ENCODE measurements around the gene SLC7A4. TPM values are rescaled to one million over a fixed set of nuclear protein-coding genes. Genes with fewer than 3 reads are reported as not detected.

The SLC7A4 gene
- total RNA-seq, 5 donors from 2014 or later (not counting 1 experiment from before 2014, with no cell fraction given) = 0.14 to 0.76 (median 0.41) TPM; not detected in 2

GRCh38 chr22:21032868-21033688 is 717 bp upstream of the SLC7A4 start:
- Histone ChIP-seq H3K4me3 (ENCODE audit: control insufficient read depth in 1 of 2, extremely low read depth in 1 of 2, low read length in 1 of 2) (no peak overlapping the region), H3K27me3 (replicated peaks in 1 of 2; ENCODE audit: control insufficient read depth in 2 of 2, extremely low read depth in 1 of 2, insufficient read depth in 2 of 2, low read length in 1 of 2) (peaks cover 0 to 60% of the 10 kb centered on the region in 2 experiments), H3K9me3 (no peaks in the 10 kb centered on the region), H3K27ac (ENCODE audit: low read length) (no peak overlapping the region), H3K4me1 (ENCODE audit: control insufficient read depth in 1 of 2, extremely low read depth in 1 of 2, insufficient read depth in 2 of 2, low read length in 2 of 2) (peaks cover 0 to 13% of the 10 kb centered on the region in 2 experiments), H3K36me3 (ENCODE audit: control insufficient read depth in 2 of 2, extremely low read depth in 1 of 2, insufficient read depth in 1 of 2, low read length in 1 of 2) (no peaks in the 10 kb centered on the region)
- no peak overlapping the region for H3K27ac Mint-ChIP-seq
- no peak for DNase-seq
- H3K27me3 Mint-ChIP-seq = peaks cover 22 to 45% of the 10 kb centered on the region in 2 donors
- WGBS (ENCODE audit: insufficient coverage) = 82% methylated on average over 6 of the region's 12 CpGs
- peak overlapping the region in 1 of 3 donors; percentile 54 for H3K4me3 Mint-ChIP-seq
- CTCF ChIA-PET = no interaction called here
- POLR2A ChIA-PET = no interaction called here
- peaks cover 1 to 5% (median 4%) of the 10 kb centered on the region in 3 donors for H3K4me1 Mint-ChIP-seq
- no peaks in the 10 kb centered on the region for H3K9me3 Mint-ChIP-seq
- no peak for ATAC-seq (replicated peaks in 1 of 4)
- H3K36me3 Mint-ChIP-seq = no peaks in the 10 kb centered on the region

- ATAC-seq (replicated peaks in 1 of 4) (no peak), DNase-seq (no peak)
- no peak overlapping the region for H3K27ac ChIP-seq (ENCODE audit: low read length)
- H3K4me1 Mint-ChIP-seq = peaks cover 1 to 5% (median 4%) of the 10 kb centered on the region in 3 donors
- peak overlapping the region in 1 of 2 donors; percentile 46 for H3K4me3 ChIP-seq (ENCODE audit: control insufficient read depth in 1 of 2, extremely low read depth in 1 of 2, low read length in 1 of 2)
- no peaks in the 10 kb centered on the region for H3K9me3 Mint-ChIP-seq
- 88% methylated on average over 16 of the region's 18 CpGs for WGBS (ENCODE audit: insufficient coverage)
- no peaks in the 10 kb centered on the region for H3K36me3 ChIP-seq (ENCODE audit: control insufficient read depth in 2 of 2, extremely low read depth in 1 of 2, insufficient read depth in 1 of 2, low read length in 1 of 2)
- CTCF ChIA-PET = no interaction called here
- peaks cover 0 to 72% of the 10 kb centered on the region in 2 experiments for H3K27me3 ChIP-seq (replicated peaks in 1 of 2; ENCODE audit: control insufficient read depth in 2 of 2, extremely low read depth in 1 of 2, insufficient read depth in 2 of 2, low read length in 1 of 2)
- peaks cover 22 to 45% of the 10 kb centered on the region in 2 donors for H3K27me3 Mint-ChIP-seq
- H3K36me3 Mint-ChIP-seq = no peaks in the 10 kb centered on the region
- H3K9me3 ChIP-seq = no peaks in the 10 kb centered on the region
- H3K27ac Mint-ChIP-seq = no peak overlapping the region
- peak overlapping the region in 1 of 3 donors; percentile 44 for H3K4me3 Mint-ChIP-seq
- H3K4me1 ChIP-seq (ENCODE audit: control insufficient read depth in 1 of 2, extremely low read depth in 1 of 2, insufficient read depth in 2 of 2, low read length in 2 of 2) = peaks cover 0 to 13% of the 10 kb centered on the region in 2 experiments
- POLR2A ChIA-PET = no interaction called here
Measured at GRCh38 chr22:21031545-21032036, 770 bp downstream of the SLC7A4 start.

GRCh38 chr22:21030621-21031544 is 1.5 kb downstream of the SLC7A4 start:
- Histone ChIP-seq H3K27ac (ENCODE audit: low read length) (no peak overlapping the region), H3K36me3 (ENCODE audit: control insufficient read depth in 2 of 2, extremely low read depth in 1 of 2, insufficient read depth in 1 of 2, low read length in 1 of 2) (no peaks in the 10 kb centered on the region), H3K4me1 (ENCODE audit: control insufficient read depth in 1 of 2, extremely low read depth in 1 of 2, insufficient read depth in 2 of 2, low read length in 2 of 2) (peaks cover 0 to 16% of the 10 kb centered on the region in 2 experiments), H3K27me3 (replicated peaks in 1 of 2; ENCODE audit: control insufficient read depth in 2 of 2, extremely low read depth in 1 of 2, insufficient read depth in 2 of 2, low read length in 1 of 2) (peaks cover 0 to 75% of the 10 kb centered on the region in 2 experiments), H3K4me3 (ENCODE audit: control insufficient read depth in 1 of 2, extremely low read depth in 1 of 2, low read length in 1 of 2) (no peak overlapping the region), H3K9me3 (no peaks in the 10 kb centered on the region)
- POLR2A ChIA-PET = no interaction called here
- peaks cover 5 to 7% (median 7%) of the 10 kb centered on the region in 3 donors for H3K4me1 Mint-ChIP-seq
- CTCF ChIA-PET = no interaction called here
- H3K36me3 Mint-ChIP-seq = no peaks in the 10 kb centered on the region
- no peak for ATAC-seq (replicated peaks in 1 of 4)
- no peaks in the 10 kb centered on the region for H3K9me3 Mint-ChIP-seq
- DNase-seq = no peak
- H3K27ac Mint-ChIP-seq = no peak overlapping the region
- H3K4me3 Mint-ChIP-seq = peak overlapping the region in 2 of 3 donors; percentile 28 to 44
- peaks cover 22 to 43% of the 10 kb centered on the region in 2 donors for H3K27me3 Mint-ChIP-seq
- 92% methylated on average over 37 of the region's 40 CpGs for WGBS (ENCODE audit: insufficient coverage)

- H3K4me1 ChIP-seq (ENCODE audit: control insufficient read depth in 1 of 2, extremely low read depth in 1 of 2, insufficient read depth in 2 of 2, low read length in 2 of 2) = peaks cover 0 to 24% of the 10 kb centered on the region in 2 experiments
- no peaks in the 10 kb centered on the region for H3K9me3 ChIP-seq
- Mint-ChIP-seq H3K4me1 (peaks cover 14 to 16% (median 15%) of the 10 kb centered on the region in 3 donors), H3K27me3 (peaks cover 22 to 43% of the 10 kb centered on the region in 2 donors), H3K9me3 (no peaks in the 10 kb centered on the region), H3K4me3 (no peak overlapping the region), H3K27ac (peak overlapping the region in 1 of 2 donors; percentile 41), H3K36me3 (no peaks in the 10 kb centered on the region)
- no peak for DNase-seq
- ChIA-PET POLR2A (no interaction called here), CTCF (no interaction called here)
- H3K36me3 ChIP-seq (ENCODE audit: control insufficient read depth in 2 of 2, extremely low read depth in 1 of 2, insufficient read depth in 1 of 2, low read length in 1 of 2) = no peaks in the 10 kb centered on the region
- 80% methylated on average over 15 of the region's 15 CpGs for WGBS (ENCODE audit: insufficient coverage)
- ATAC-seq (replicated peaks in 1 of 4) = no peak
- H3K27me3 ChIP-seq (replicated peaks in 1 of 2; ENCODE audit: control insufficient read depth in 2 of 2, extremely low read depth in 1 of 2, insufficient read depth in 2 of 2, low read length in 1 of 2) = peaks cover 0 to 77% of the 10 kb centered on the region in 2 experiments
- no peak overlapping the region for H3K27ac ChIP-seq (ENCODE audit: low read length)
- H3K4me3 ChIP-seq (ENCODE audit: control insufficient read depth in 1 of 2, extremely low read depth in 1 of 2, low read length in 1 of 2) = no peak overlapping the region
Measured at GRCh38 chr22:21030032-21030431, 2.3 kb downstream of the SLC7A4 start.

GRCh38 chr22:21029486-21030025 is 2.8 kb downstream of the SLC7A4 start:
- no peak for DNase-seq
- Mint-ChIP-seq H3K27me3 (peaks cover 22 to 42% of the 10 kb centered on the region in 2 donors), H3K9me3 (no peaks in the 10 kb centered on the region), H3K27ac (no peak overlapping the region), H3K36me3 (no peaks in the 10 kb centered on the region), H3K4me1 (peaks cover 15 to 17% (median 17%) of the 10 kb centered on the region in 3 donors), H3K4me3 (no peak overlapping the region)
- CTCF ChIA-PET = no interaction called here
- H3K27ac ChIP-seq (ENCODE audit: low read length) = no peak overlapping the region
- H3K4me1 ChIP-seq (ENCODE audit: control insufficient read depth in 1 of 2, extremely low read depth in 1 of 2, insufficient read depth in 2 of 2, low read length in 2 of 2) = peaks cover 0 to 26% of the 10 kb centered on the region in 2 experiments
- peaks cover 0 to 77% of the 10 kb centered on the region in 2 experiments for H3K27me3 ChIP-seq (replicated peaks in 1 of 2; ENCODE audit: control insufficient read depth in 2 of 2, extremely low read depth in 1 of 2, insufficient read depth in 2 of 2, low read length in 1 of 2)
- no peak for ATAC-seq (replicated peaks in 1 of 4)
- H3K36me3 ChIP-seq (ENCODE audit: control insufficient read depth in 2 of 2, extremely low read depth in 1 of 2, insufficient read depth in 1 of 2, low read length in 1 of 2) = no peaks in the 10 kb centered on the region
- WGBS (ENCODE audit: insufficient coverage) = 74% methylated on average over 12 of the region's 12 CpGs
- no peak overlapping the region for H3K4me3 ChIP-seq (ENCODE audit: control insufficient read depth in 1 of 2, extremely low read depth in 1 of 2, low read length in 1 of 2)
- POLR2A ChIA-PET = no interaction called here
- no peaks in the 10 kb centered on the region for H3K9me3 ChIP-seq
